Peyer's patch (tissue), 4 donors: ENCODE results near the gene CALR. TPM values are rescaled to one million over a fixed set of nuclear protein-coding genes. Genes with fewer than 3 reads are reported as not detected.
"Not testable (repeated sequence)": the region's sequence is repeated elsewhere in the genome, so short reads cannot be mapped to it uniquely, and the experiment has no call there.

Experiments
- DNase-seq, 3 donors: peaks; one replicate each; pipeline ENCODE4 v3.0.0-alpha.2; 2017 to 2019
- H3K27ac ChIP-seq, 4 donors: fragments of 200-600 bp; sonication (generic); one replicate each; pipeline ENCODE4 v1.5.1; 2016 to 2019
- H3K27me3 ChIP-seq, 2 donors: fragments of 200-600 bp; sonication (generic); one replicate each; pipeline ENCODE4 v1.5.1; 2019
- H3K36me3 ChIP-seq, 3 donors: fragments of 200-600 bp; sonication (generic); one replicate each; pipeline ENCODE4 v1.5.1; 2016 to 2019
- H3K4me1 ChIP-seq, 4 donors: fragments of 200-600 bp; sonication (generic); one replicate each; pipeline ENCODE4 v1.5.1; 2016 to 2019
- H3K4me3 ChIP-seq, 4 donors: fragments of 200-600 bp; sonication (generic); 1 replicate in 3 of 4; 2 replicates in 1 of 4; pipeline ENCODE4 v1.5.1; 2016 to 2019; ENCODE audit warnings: mild to moderate bottlenecking in 1 of 4
- H3K9me3 ChIP-seq, 4 donors: fragments of 200-600 bp; sonication (generic); one replicate each; pipeline ENCODE4 v1.5.1; 2016 to 2019; ENCODE audit warnings: mild to moderate bottlenecking in 1 of 4
- POLR2A ChIP-seq, 2 donors: fragments of 450-650 bp; IDR thresholded peaks; one replicate each; pipeline ENCODE4 v1.5.1; 2017; ENCODE audit warnings: antibody characterized with exemption in 2 of 2, mild to moderate bottlenecking in 2 of 2, moderate library complexity in 2 of 2
- total RNA-seq, 4 donors: library from RNA; depleted of rRNA; stranded (reverse); fragments of >200 nt; gene quantifications; one replicate each; pipeline ENCODE4 v1.1.0, GENCODE V29; 2016
- TF ChIP-seq, protein P1 (sequence below), 6 experiments: fragments of 450-650 bp in 4 of 6; fragments of 200-600 bp in 2 of 6; sonication (generic) in 1 of 6; IDR thresholded peaks; one replicate each; pipeline ENCODE4 v1.5.1; 2017 to 2019; ENCODE audit warnings: antibody characterized with exemption in 6 of 6, mild to moderate bottlenecking in 3 of 6, moderate library complexity in 1 of 6

Gene CALR
- total RNA-seq, 4 donors from 2014 or later = 253 to 369 (median 359) TPM

DNA sequence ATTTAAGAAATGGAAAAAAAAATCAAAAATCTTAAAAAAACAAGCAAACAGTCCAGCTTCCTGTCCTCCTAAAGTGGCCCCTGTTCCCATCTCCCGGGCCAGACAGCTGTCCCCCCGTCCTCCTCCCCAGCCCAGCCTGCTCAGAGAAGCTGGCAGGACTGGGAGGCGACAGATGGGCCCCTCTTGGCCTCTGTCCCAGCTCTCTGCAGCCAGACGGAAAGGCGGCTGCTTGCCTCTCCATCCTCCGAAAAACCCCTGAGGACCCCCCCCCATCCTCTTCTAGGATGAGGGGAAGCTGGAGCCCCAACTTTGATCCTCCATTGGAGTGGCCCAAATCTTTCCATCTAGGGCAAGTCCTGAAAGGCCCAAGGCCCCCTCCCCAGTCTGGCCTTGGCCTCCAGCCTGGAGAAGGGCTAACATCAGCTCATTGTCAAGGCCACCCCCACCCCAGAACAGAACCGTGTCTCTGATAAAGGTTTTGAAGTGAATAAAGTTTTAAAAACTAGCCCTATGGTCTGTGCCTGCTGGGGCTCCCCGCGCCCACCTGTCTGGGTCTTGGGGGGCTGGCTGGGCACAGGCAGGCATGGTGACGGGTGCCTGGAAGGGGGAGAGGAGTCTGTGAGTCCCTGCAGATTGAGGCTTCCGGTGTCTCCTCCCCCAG, 14.9 kb downstream of the CALR start:
- Histone ChIP-seq H3K27me3 (no peaks in the 10 kb centered on the region), H3K27ac (peak overlapping the region in 2 of 4 donors; percentile 6 to 19), H3K4me1 (peaks cover 0 to 48% (median 9%) of the 10 kb centered on the region in 4 donors), H3K4me3 (no peak overlapping the region), H3K9me3 (no peaks in the 10 kb centered on the region), H3K36me3 (peaks cover 0 to 62% (median 0%) of the 10 kb centered on the region in 3 donors)
- DNase-seq = no peak
- TF ChIP-seq POLR2A (IDR thresholded peaks at IDR 0.05) = no peak
- TF ChIP-seq, protein P1, sequence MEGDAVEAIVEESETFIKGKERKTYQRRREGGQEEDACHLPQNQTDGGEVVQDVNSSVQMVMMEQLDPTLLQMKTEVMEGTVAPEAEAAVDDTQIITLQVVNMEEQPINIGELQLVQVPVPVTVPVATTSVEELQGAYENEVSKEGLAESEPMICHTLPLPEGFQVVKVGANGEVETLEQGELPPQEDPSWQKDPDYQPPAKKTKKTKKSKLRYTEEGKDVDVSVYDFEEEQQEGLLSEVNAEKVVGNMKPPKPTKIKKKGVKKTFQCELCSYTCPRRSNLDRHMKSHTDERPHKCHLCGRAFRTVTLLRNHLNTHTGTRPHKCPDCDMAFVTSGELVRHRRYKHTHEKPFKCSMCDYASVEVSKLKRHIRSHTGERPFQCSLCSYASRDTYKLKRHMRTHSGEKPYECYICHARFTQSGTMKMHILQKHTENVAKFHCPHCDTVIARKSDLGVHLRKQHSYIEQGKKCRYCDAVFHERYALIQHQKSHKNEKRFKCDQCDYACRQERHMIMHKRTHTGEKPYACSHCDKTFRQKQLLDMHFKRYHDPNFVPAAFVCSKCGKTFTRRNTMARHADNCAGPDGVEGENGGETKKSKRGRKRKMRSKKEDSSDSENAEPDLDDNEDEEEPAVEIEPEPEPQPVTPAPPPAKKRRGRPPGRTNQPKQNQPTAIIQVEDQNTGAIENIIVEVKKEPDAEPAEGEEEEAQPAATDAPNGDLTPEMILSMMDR (IDR thresholded peaks at IDR 0.05) = no peak

DNA sequence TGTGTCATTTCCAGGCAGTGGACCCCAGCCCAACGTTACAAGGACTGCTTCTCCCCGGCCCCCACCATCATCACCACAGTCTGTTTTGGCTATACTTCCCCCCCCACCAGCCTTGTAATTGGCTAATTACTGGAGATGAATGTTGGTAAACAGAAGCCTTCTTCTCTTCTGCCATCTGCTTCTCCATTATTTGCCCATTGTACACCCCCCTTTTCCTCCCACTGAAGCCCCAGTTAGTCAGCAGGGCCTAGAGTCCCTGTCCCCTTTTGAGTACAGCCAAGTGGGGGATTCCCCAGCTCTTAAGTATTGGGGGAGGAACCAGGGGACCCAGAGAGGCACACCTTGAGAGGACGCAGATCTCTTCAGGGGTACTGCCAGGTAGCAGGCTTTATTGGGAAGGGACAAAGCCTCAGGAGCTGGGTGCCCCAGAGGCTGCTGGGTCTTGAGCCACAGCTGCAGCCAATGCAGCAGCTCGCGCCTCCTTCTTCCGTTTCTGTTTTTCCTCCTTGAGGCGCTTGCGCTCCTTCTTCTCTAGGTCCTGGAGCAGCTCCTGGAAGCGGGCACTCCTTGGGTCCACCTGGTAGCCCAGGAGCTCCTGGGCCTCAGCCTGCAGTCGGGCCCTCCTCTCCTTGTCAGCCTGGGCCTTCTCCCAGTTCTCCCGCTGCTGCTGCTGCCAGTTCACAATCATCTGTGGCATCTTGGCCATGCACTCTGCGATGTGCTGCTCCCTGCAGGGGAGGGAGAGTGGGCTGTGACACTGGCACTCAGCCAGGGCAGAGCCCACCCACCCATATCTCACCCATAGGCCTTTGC, 15.6 kb downstream of the CALR start:
- Histone ChIP-seq H3K9me3 (no peaks in the 10 kb centered on the region), H3K4me3 (no peak overlapping the region), H3K27ac (peak overlapping the region in 3 of 4 donors; percentile 19 to 52 (median 39)), H3K27me3 (no peaks in the 10 kb centered on the region), H3K36me3 (peaks cover 0 to 54% (median 0%) of the 10 kb centered on the region in 3 donors), H3K4me1 (peaks cover 0 to 48% (median 9%) of the 10 kb centered on the region in 4 donors)
- no peak for DNase-seq
- TF ChIP-seq, protein P1 (IDR thresholded peaks at IDR 0.05) = no peak
- no peak for TF ChIP-seq POLR2A (IDR thresholded peaks at IDR 0.05)

DNA sequence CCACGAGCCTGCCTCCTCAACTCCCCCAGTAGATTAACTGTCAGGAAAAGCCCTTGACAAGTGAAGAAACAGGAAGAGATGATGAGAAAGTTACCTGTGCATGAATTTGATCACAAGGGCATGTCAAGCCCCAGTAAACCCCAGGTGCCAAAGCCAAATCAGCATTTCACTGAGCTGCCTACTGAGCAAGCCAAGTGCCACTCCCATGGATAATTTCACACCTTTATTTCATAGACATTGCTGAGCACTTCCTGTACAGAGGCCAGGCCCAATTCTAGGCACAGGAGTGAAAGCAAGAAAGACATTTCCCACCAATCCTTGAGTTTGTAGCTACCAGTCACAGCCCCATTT, 16.2 kb downstream of the CALR start:
- no peaks in the 10 kb centered on the region for H3K27me3 ChIP-seq
- H3K27ac ChIP-seq = peak overlapping the region in 2 of 4 donors; percentile 39 to 52
- H3K4me1 ChIP-seq = peaks cover 0 to 48% (median 9%) of the 10 kb centered on the region in 4 donors
- TF ChIP-seq POLR2A (IDR thresholded peaks at IDR 0.05) = no peak
- TF ChIP-seq, protein P1 (IDR thresholded peaks at IDR 0.05) = no peak
- no peak for DNase-seq
- H3K4me3 ChIP-seq = no peak overlapping the region
- H3K9me3 ChIP-seq = no peaks in the 10 kb centered on the region
- H3K36me3 ChIP-seq = peaks cover 0 to 49% (median 0%) of the 10 kb centered on the region in 3 donors

DNA sequence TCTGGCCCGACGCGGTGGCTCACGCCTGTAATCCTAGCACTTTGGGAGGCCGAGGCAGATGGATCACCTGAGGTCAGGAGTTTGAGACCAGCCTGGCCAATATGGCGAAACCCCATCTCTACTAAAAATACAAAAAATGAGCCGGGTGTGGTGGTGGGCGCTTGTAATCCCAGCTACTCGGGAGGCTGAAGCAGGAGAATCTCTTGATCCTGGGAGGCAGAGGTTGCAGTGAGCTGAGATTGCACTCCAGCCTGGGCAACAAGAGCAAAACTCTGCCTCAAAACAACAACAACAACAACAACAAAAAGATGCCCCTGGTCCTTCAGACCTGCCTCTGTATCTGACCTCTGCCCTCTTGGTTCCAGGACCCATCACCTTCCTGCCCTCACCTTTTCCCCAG, 17.2 kb downstream of the CALR start:
- H3K27ac ChIP-seq = peak overlapping the region in 2 of 4 donors; percentile 92 to 94
- DNase-seq, H3K4me3 ChIP-seq, H3K27me3 ChIP-seq, H3K9me3 ChIP-seq: not testable (repeated sequence)
- H3K4me1 ChIP-seq = peaks cover 0 to 48% (median 9%) of the 10 kb centered on the region in 4 donors
- H3K36me3 ChIP-seq = peaks cover 0 to 39% (median 0%) of the 10 kb centered on the region in 3 donors

DNA sequence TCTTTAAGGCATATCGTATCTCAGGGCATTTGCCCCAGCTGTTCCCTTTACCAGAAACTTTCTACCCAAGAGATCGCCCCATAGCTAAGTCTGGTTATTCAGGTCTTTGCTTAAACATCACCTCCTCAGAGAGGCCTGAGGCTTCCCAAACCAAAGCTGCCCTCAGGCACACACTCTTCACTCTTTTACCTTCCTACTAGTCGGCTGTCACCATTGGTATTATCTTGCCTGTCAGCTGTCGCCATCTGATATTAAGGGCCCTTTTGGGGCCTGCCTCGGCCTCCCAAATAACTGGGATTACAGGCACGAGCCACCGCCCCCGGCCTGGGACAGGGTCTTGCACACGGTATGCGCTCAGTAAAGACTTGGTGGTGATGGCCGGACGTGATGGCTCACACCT, 17.6 kb downstream of the CALR start:
- H3K4me1 ChIP-seq = peaks cover 0 to 48% (median 9%) of the 10 kb centered on the region in 4 donors
- peak overlapping the region; percentile 93 to 99 (median 98) for H3K4me3 ChIP-seq
- no peaks in the 10 kb centered on the region for H3K9me3 ChIP-seq
- TF ChIP-seq, protein P1 (IDR thresholded peaks at IDR 0.05) = no peak
- no peak for TF ChIP-seq POLR2A (IDR thresholded peaks at IDR 0.05)
- peak overlapping the region in 3 of 4 donors; percentile 89 to 94 (median 92) for H3K27ac ChIP-seq
- no peaks in the 10 kb centered on the region for H3K27me3 ChIP-seq
- no peak for DNase-seq
- H3K36me3 ChIP-seq = peaks cover 0 to 35% (median 0%) of the 10 kb centered on the region in 3 donors
